ENCODE results near the gene RNU1-3. TPM values are rescaled to one million over a fixed set of nuclear protein-coding genes. Genes with fewer than 3 reads are reported as not detected.
"Not testable (repeated sequence)": the region's sequence is repeated elsewhere in the genome, so short reads cannot be mapped to it uniquely, and the experiment has no call there.

The RNU1-3 gene
- total RNA-seq, 1 experiment from 2014 or later: under 0.01 TPM

DNA sequence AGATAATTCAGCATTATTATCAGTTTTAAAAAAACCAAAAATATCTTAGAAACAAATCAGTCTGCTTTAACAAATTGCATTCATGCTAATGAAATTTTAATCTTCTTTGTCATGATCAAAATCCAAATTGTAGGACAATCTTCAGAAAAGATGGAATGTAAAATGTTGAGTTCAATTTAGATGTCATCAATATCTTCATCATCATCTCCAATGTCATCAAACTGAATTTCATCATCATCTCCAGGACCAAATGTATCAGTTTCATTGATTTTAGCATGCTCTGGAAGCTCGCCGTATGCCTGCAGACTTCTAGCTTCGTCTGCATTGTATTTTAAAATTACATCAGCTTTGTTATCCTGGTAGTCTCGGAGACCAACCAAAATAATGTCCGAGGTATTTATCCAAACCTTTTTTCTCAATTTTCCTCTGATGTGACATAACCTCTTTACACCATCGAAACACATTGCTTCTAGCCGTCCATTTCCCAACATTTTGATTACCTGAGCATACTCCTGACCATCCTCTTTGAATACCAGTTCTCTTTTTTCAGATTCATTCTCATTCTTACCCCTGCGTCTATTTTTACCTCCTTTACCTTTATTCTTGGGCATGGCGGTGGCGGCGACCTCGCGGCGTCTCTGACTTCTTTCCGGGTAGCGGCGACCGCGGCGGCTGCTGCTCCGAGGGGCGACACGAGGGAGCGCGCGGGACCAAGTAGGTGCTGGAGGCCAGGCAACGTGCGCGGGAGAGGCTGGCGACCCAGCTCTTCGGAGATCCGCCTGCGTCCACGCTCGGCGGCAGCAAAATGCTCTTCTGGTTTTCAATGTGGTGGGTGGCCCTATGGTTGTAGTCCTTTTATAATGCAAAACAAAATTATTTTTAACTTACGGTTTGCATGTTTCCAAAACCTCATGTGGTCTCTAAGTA lies 19.0 kb upstream of the RNU1-3 start:
- H3K4me3 ChIP-seq (ENCODE audit: insufficient read depth, low read depth, low read length); H3K36me3 ChIP-seq (replicated peaks; ENCODE audit: control insufficient read depth, insufficient read depth, low read length); H3K27me3 ChIP-seq (ENCODE audit: control insufficient read depth, insufficient read depth, low read length); DNase-seq: not testable (repeated sequence)

DNA sequence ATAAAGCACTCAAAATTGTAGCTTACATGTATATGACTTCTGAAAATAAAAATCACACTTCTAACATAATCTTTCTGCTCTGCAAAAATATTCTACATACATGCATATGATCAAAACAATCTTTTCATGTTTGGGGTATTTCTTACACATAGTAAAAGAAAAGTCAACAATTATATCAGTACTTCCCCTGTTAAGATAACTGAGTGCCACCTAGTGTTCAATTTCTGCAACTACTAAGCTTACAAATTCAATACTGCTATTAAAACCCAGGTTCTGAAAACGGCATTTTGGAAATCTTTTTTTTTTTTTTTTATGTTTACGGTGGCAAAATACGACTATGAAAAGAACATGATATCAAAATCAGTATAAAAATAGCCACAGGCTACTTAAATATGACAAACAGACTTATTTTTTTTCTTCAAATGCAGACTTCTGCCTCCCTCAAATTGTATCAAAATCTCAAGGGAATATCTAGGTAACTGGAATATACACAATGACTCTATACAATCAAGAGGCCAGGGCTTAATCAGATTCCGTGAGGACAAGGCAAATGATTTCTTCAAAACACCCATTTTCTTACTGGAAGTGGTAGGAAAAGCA lies 18.1 kb upstream of the RNU1-3 start:
- H3K4me3 ChIP-seq (ENCODE audit: insufficient read depth, low read depth, low read length); H3K27me3 ChIP-seq (ENCODE audit: control insufficient read depth, insufficient read depth, low read length); H3K36me3 ChIP-seq (replicated peaks; ENCODE audit: control insufficient read depth, insufficient read depth, low read length); DNase-seq: not testable (repeated sequence)

DNA sequence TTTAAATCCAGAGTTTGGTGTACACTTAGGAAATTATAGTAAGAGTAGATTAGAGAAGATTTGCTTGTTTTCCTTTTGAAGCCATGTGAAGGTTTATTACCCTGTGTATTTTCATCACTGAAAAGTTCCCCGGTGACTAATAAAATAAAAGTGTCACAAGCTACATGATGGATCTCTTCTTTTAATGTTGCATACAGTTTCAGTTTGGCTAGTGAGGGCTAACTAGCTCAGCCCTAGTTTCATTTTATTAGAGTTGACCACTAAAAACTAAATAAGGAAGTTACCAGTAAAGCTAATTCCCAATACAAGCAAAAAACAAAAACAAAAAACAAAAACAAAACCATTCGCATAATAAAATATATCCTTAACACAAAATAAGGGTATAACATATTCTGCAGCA lies 17.4 kb upstream of the RNU1-3 start:
- H3K36me3 ChIP-seq (replicated peaks; ENCODE audit: control insufficient read depth, insufficient read depth, low read length); H3K4me3 ChIP-seq (ENCODE audit: insufficient read depth, low read depth, low read length); DNase-seq; H3K27me3 ChIP-seq (ENCODE audit: control insufficient read depth, insufficient read depth, low read length): not testable (repeated sequence)

DNA sequence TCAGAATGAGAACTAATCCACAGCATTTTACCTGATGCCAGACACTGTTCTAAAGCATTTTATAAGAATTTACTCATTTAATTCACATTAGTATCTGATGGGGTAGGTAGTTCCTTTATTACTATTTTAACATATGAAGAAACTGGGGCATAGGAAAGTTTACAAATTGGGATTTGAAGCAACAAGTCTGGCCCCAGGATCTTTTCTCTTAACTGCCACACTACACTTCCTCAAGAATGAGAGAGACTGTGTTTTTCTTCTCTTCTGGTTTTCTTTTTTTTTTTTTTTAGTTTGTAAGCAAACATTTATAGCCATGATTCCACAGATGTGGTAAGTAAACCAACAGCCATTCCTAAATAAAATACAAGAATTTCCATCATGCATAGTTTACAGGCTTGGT lies 16.1 kb upstream of the RNU1-3 start:
- DNase-seq; H3K27me3 ChIP-seq (ENCODE audit: control insufficient read depth, insufficient read depth, low read length); H3K36me3 ChIP-seq (replicated peaks; ENCODE audit: control insufficient read depth, insufficient read depth, low read length); H3K4me3 ChIP-seq (ENCODE audit: insufficient read depth, low read depth, low read length): not testable (repeated sequence)

DNA sequence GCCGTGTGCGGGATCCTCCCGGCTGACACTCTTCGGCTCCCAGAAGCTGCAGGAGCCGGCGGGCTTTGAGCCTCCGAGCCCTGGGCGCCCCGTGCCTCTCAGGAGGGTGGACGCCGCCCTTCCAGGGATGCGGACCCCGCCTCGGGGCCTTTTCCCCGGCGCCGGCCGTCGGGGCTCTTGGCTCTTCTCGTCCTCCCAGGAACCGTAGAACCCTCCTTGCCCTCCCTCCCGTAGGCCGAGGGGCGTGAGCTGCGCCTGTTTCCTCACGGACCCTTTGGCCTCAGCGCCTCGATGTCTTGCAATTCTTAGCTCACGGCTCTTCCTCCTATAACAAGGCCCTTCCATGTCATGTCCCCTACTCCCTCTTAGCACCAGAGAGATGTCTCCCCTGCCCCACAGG lies 13.6 kb upstream of the RNU1-3 start:
- DNase-seq: peak; percentile 22
- H3K36me3 ChIP-seq (replicated peaks; ENCODE audit: control insufficient read depth, insufficient read depth, low read length); H3K27me3 ChIP-seq (ENCODE audit: control insufficient read depth, insufficient read depth, low read length): not testable (repeated sequence)
- peak overlapping the region; percentile 11; the same call in 1 of the 2 replicates for H3K4me3 ChIP-seq (ENCODE audit: insufficient read depth, low read depth, low read length)

DNA sequence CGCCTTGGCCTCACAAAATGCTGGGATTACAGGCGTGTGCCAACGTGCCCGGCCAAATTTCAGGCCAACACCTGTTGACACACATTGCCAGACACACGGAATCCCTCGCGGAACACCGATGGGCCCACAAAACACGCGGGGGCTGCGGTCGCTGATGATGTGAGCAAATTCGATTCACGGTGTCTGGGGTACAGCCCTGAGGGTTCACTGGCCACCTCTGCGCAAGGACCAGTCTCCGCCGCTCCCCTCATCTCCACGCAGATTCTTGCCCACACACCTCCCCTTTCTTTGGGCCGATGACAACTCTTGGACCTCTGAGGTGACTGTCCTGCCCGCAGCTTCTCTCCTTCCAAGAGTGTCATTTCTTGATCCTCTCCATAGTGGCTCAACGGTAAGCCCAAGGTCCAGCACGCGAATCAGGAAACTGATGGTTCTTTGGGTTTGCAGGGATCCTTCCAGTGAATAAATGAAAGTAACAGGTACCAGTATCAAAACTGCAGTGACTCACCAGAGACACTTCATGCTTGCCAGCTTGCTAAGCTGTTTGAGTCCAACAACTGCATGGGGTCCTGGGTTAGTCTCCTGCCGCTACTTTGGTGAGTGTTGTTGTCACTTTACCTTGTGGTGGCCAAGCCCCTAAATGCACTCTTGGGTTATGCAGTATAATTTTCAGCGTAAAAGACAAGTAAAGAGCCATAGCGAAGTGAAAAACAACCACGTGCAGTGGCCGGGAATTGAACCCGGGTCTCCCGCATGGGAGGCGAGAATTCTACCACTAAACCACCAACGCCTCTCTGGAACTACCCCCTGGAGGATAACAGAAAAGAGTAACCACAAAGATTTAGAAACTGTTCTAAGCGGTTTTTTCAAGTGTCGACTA lies 11.0 kb upstream of the RNU1-3 start:
- Histone ChIP-seq H3K36me3 (replicated peaks; ENCODE audit: control insufficient read depth, insufficient read depth, low read length) (no peaks in the 10 kb centered on the region), H3K27me3 (ENCODE audit: control insufficient read depth, insufficient read depth, low read length) (no peaks in the 10 kb centered on the region), H3K4me3 (ENCODE audit: insufficient read depth, low read depth, low read length) (no peak overlapping the region)
- DNase-seq: peak; percentile 82

DNA sequence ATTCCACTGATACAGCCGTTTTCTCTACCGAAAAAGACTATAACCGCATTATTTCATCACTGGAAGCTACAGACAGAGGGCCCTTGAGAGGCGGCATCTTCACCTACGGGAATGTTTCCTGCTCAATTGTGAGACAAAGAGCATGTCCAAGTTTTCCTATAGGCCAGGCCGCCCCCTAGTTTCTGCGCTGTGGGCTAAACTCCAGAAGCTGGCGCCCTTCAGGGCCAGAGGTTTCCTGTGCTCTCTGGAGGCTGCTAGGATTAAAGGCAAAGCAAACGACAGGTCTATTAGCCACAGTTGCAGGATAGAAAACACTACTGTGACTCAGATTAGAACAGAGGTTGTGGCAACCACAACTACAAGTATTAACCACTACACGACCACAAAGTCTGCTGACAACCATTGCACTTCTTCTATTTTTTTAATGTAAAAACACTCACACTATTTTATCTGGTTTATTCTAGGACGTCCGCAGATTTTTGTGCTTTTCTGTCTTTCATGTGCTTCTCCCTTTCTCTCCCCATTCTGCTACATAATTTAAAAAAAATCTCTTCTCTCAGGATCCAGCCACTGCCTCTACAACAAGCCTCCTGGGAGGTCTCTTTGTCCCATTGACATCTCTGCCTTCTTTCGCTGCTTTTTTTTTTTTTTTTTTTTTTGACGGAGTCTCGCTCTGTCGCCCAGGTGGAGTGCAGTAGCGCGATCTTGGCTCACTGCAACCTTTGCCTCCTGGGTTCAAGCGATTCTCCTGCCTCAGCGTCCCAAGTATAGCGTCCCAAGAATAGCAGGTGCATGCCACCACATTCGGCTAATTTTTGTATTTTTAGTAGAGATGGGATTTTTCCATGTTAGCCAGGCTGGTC lies 10.1 kb upstream of the RNU1-3 start:
- H3K27me3 ChIP-seq (ENCODE audit: control insufficient read depth, insufficient read depth, low read length); H3K36me3 ChIP-seq (replicated peaks; ENCODE audit: control insufficient read depth, insufficient read depth, low read length): not testable (repeated sequence)
- peak; percentile 28 for DNase-seq

DNA sequence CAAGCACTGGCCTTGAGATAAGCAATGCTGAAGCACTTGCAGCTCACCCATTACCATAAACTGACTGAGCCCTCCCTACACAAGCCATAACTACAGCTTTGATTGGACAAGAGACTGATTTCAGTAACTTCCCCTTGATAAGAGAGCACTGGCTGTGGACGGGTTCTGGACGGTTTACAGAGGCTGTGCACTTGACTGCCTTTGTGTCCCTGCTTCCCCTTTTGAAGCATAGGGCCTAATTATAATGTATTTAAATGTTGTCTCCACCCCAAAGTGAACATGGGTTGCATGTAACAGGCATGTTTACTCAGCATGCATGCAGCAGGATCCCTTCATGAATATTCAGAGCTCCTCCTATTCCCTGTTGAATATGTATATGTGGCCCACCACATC lies 8.4 kb upstream of the RNU1-3 start:
- H3K27me3 ChIP-seq (ENCODE audit: control insufficient read depth, insufficient read depth, low read length); DNase-seq; H3K36me3 ChIP-seq (replicated peaks; ENCODE audit: control insufficient read depth, insufficient read depth, low read length); H3K4me3 ChIP-seq (ENCODE audit: insufficient read depth, low read depth, low read length): not testable (repeated sequence)

More for the DNA sequence above, 10.1 kb upstream of the RNU1-3 start:
- not testable (repeated sequence) for H3K4me3 ChIP-seq (ENCODE audit: insufficient read depth, low read depth, low read length)

DNA sequence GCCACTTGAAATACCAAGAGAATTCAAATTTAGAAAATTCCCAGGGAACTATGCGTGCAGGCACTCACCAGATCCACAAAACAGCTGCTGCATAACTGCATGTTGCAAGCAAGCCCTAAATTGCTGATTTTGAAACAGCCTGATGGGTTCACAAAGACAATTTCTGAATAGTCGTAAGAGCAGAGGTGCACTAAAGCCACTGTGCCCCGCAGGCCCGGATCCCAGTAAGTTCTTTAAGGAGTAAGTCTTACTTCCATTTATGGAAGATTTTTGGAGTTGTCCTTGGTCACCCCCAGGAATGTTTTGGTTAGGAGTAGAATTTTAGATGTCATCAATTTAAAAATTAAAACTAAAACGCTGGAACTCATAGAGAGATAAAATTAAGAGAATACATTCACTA lies 7.2 kb upstream of the RNU1-3 start:
- not testable (repeated sequence) for H3K36me3 ChIP-seq (replicated peaks; ENCODE audit: control insufficient read depth, insufficient read depth, low read length); DNase-seq; H3K4me3 ChIP-seq (ENCODE audit: insufficient read depth, low read depth, low read length); H3K27me3 ChIP-seq (ENCODE audit: control insufficient read depth, insufficient read depth, low read length)

DNA sequence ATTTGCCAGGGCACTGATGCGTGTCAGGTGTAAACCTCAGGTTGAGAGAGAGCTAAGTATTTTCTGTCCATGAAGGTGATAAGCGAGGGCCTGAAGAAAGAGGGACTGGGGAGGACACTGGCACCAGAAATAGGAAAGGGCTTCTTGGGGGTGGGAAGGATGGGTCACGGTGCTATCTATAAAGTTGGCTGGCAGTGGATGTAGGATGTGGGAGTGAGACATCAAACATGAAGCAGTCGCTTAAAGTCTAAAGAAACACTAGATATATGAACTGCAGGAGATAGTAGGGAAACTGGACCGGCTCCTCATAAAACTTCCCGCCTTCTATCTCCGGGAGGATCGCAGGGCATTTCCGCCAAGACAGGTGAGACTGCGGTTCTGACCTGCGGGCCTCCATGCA lies 912 bp downstream of the RNU1-3 start:
- not testable (repeated sequence) for DNase-seq; H3K4me3 ChIP-seq (ENCODE audit: insufficient read depth, low read depth, low read length); H3K36me3 ChIP-seq (replicated peaks; ENCODE audit: control insufficient read depth, insufficient read depth, low read length); H3K27me3 ChIP-seq (ENCODE audit: control insufficient read depth, insufficient read depth, low read length)

DNA sequence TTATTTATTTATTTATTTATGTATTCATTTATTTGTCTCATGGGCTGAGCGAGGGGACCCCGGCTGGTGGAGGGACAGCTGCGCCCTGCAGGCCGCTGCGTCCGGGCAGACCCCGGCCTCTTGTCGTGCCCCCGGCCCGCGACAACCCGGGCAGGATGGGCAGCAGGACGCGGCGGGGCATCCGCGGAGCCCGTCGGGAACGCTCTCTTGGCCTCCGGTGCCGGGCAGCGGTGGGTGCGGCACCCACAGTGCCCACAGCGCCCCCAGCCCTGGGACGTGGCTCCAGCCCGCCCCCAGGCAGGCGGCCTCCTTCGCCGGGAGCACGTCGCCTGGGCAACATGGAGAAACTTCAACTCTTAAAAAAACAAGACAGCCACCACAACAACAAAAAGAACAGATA lies 8.5 kb downstream of the RNU1-3 start:
- not testable (repeated sequence) for H3K27me3 ChIP-seq (ENCODE audit: control insufficient read depth, insufficient read depth, low read length); H3K36me3 ChIP-seq (replicated peaks; ENCODE audit: control insufficient read depth, insufficient read depth, low read length); H3K4me3 ChIP-seq (ENCODE audit: insufficient read depth, low read depth, low read length); DNase-seq

DNA sequence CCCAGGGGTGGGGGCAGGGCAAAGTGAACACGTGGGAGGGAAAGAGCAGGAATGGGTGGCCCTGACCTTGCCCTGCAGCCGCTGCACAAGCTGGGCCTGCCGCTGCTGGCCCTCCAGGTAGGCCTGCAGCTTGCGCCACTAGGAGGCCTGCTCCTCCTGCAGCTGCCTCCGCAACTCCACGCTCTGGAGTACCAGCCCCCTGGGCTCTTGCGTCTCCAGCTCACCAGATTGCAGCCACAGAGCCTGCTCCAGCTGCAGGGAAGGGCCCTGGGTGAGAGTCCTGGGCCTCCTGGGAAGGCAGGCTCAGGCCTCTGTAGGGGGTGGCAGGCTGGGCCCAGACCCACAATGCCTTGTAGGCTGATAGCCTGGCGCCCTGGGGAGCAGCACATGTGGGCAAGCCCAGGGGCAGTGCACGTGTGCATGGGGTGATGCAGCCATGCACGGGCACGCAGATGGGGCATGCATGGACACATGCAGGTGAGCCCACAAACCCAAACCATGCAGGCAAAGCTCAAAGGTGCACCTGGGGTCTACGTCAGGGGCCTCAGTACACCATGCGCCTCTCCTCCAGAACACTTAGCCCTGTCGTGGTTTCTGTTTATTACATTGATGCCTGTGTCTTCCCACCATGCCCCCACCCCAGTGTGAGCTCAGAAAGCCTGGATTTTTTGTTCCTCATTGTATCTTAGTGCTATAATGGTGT lies 9.6 kb downstream of the RNU1-3 start:
- DNase-seq; H3K27me3 ChIP-seq (ENCODE audit: control insufficient read depth, insufficient read depth, low read length): not testable (repeated sequence)

DNA sequence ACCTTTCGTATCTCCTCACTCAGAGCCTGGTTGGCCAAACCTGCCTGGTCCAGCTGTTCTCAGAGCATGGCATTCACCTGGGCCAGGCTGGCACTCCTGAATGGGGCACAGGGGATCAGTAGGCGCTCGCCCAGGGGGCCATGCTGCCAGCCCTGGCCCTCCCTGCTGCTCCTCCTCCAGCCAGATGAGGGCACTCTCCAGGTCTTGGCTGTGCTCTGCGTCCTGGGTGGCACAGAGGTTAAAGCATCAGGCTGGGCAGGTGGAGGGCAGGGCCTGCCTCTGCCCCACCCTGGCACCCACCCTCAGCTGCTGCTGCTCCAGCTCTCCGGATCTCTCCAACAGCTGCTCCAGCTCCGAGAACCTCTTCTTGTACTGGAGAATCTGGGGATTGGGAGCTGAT lies 10.2 kb downstream of the RNU1-3 start:
- not testable (repeated sequence) for DNase-seq; H3K36me3 ChIP-seq (replicated peaks; ENCODE audit: control insufficient read depth, insufficient read depth, low read length); H3K27me3 ChIP-seq (ENCODE audit: control insufficient read depth, insufficient read depth, low read length); H3K4me3 ChIP-seq (ENCODE audit: insufficient read depth, low read depth, low read length)

More for the DNA sequence above, 9.6 kb downstream of the RNU1-3 start:
- H3K36me3 ChIP-seq (replicated peaks; ENCODE audit: control insufficient read depth, insufficient read depth, low read length); H3K4me3 ChIP-seq (ENCODE audit: insufficient read depth, low read depth, low read length): not testable (repeated sequence)
